GM12873 (cell line): Measurements from ENCODE around the gene MBNL1.

ENCODE experiments used
- TF ChIP-seq, protein P1 (sequence below): IDR thresholded peaks from 2 replicates; pipeline ENCODE4 v1.5.1; 2012; ENCODE audit warnings: low read depth, mild to moderate bottlenecking, moderate library complexity, low read length, control low read depth; ENCODE audit not compliant: insufficient read depth; ENCODE audit errors: missing control alignments

MBNL1 gene

DNA sequence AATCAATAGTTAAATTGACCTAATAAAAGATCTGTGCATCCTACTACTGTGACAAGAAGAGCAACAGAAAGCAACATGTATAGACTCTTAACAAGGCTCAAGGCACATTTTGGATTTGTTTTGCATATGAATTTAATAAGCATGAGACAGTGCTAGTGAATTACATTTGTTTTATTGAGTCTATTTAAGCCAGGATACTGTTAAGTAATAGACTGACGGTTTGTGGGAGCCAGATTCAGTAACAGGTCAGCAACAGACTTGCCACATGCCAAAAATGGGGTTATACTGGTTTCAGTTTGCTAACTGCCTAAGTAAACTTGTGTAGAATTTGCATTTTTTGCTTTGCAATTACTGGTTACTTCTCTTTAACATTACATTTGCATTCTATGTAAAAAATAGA is 54.0 kb downstream of the MBNL1 start:
- TF ChIP-seq, protein P1, sequence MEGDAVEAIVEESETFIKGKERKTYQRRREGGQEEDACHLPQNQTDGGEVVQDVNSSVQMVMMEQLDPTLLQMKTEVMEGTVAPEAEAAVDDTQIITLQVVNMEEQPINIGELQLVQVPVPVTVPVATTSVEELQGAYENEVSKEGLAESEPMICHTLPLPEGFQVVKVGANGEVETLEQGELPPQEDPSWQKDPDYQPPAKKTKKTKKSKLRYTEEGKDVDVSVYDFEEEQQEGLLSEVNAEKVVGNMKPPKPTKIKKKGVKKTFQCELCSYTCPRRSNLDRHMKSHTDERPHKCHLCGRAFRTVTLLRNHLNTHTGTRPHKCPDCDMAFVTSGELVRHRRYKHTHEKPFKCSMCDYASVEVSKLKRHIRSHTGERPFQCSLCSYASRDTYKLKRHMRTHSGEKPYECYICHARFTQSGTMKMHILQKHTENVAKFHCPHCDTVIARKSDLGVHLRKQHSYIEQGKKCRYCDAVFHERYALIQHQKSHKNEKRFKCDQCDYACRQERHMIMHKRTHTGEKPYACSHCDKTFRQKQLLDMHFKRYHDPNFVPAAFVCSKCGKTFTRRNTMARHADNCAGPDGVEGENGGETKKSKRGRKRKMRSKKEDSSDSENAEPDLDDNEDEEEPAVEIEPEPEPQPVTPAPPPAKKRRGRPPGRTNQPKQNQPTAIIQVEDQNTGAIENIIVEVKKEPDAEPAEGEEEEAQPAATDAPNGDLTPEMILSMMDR: no peak

DNA sequence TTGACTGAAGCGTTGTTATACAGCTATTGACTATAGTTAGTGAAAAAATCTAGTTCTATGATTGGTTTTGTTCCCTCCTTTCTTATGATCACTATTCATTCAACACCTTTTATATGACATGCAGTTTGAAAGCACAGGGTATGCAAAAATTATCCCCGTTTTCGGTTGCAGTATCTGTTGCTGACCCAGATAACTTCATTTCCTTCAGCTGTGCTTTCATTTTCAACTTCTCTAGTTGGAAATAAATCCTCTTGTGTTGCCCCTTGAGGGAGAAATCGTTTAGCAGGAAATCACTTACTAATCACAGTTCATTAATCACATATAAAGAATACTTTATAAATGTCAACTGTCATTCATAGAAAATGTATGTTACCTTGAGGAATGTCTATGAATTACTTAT is 55.1 kb downstream of the MBNL1 start:
- TF ChIP-seq, protein P1: no peak

DNA sequence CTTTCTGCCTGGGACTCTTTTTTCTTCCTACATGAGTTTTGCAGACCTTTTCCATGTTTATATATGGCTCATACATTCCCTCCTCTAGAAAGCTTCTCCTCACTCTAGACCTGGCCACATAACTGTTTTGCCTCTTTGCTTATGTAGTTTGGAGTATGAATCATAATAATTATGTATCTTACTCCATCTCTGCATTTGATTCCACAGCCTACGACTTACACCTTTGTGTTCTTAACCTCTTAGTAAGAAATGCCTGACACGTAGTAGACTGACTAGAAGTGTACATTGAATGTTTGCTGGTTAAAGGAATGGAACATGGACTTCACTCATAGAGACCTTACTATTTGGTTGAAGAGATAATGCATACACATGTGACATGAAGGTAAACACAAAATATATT is 56.4 kb downstream of the MBNL1 start:
- TF ChIP-seq, protein P1: no peak

DNA sequence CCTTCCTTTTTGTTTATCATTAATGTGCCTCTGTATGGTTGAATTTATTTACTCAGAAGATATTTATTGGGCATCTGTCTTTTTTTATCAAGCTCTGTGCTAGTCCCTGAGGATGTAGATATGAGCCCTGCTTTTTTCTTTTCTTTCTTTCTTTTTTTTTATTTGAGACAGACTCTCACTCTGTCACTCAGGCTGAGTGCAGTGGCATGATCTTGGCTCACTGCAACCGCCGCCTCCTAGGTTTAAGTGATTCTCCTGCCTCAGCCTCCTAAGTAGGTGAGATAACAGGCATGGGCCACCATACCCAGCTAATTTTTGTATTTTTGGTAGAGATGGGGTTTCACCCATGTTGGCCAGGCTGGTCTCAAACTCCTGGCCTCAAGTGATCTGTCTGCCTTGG is 58.5 kb downstream of the MBNL1 start:
- TF ChIP-seq, protein P1: no peak

DNA sequence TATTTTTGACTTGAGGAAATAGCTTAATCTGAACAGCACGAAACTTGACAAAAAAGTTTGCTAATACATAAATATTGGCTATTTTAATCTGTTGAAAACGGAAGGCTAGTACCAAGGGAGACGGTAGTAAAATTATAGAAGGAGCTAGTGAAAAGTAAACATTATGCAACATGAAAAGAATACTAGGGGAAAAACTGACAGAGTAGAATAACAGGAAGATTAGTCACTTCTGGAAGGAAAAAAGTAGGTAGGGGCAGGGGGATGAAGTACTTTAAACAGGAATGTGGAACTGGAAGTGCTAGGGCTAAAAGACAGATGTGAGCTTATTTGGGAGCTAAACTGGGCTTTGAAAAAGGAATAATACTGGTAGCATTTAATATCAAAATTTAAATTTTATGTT is 60.1 kb downstream of the MBNL1 start:
- TF ChIP-seq, protein P1: no peak

DNA sequence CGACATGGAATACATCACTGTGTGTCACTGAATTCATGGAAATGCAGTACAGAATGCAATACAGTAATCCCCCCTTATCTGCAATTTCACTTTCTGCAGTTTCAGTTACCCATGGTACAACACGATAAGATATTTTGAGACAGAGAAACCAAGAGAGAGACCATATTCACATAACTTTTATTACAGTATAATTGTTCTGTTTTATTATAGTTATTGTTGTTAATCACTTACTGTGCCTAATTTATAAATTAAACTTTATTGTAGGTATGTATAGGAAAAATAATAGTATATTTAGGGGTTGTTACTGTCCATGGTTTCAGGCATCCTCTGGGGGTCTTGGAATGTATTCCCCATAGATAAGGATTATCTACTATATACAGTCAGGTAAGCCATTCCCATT is 61.8 kb downstream of the MBNL1 start:
- TF ChIP-seq, protein P1: no peak

DNA sequence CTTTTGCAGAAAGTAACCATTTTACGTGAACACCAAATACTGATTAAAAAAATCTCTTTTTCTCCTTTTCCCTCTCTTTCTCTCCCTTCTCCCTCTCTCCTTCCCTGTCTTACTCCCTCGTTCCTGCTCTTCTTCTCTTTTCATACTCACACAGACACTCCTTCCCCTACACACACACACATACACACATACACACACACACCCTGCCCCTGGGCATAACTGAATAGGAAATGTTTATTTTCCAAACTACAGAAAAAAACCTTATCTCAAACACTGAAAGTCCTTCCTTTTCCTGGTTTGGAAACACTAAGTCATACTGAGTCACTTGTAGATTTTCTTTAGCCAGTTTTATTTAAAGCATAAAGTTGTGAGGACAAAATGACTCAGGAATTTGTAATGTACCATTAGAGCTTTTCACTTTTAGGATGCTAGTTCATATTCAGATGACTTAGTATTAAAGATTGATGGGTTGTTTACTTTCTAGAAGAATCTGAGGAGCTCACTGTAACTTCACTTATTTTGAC is 62.4 kb downstream of the MBNL1 start:
- TF ChIP-seq, protein P1: no peak
